8988T (cell line): ENCODE data around the gene A1BG.
"Not testable (repeated sequence)": the region's sequence is repeated elsewhere in the genome, so short reads cannot be mapped to it uniquely, and the experiment has no call there.

Source experiments
- DNase-seq: peaks from one replicate; pipeline ENCODE4 v3.0.0; 2011

A1BG gene

DNA sequence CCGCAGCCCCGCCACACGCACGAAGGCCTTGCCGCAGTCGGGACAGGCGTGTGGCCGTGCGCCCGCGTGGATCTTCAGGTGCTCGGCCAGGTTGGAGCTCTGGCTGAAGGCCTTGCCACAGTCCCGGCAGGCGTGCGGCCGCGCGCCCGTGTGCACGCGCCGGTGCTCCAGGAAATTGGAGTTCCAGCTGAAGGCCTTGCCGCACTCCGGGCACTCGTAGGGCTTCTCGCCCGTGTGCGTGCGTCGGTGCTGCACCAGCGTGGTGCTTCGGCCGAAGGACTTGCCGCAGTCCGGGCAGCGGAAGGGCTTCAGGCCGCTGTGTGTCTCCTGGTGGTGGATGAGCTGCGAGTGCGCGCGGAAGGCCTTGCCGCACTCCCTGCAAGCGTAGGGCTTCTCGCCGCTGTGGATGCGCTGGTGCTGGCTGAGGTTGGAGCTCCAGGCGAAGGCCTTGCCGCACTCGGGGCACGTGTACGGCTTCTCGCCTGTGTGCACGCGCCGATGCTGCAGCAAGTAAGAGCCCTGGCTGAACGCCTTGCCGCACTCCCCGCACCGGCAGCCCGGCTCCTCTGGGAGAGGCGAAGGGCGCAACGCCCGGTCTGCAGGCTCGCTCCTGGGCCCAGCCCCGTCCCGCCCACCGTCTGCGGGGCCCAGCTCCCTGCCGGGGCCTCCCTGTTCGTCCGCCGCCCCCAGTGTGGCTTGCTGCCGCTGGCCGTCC lies 3.6 kb upstream of the A1BG start:
- DNase-seq, result no peak

DNA sequence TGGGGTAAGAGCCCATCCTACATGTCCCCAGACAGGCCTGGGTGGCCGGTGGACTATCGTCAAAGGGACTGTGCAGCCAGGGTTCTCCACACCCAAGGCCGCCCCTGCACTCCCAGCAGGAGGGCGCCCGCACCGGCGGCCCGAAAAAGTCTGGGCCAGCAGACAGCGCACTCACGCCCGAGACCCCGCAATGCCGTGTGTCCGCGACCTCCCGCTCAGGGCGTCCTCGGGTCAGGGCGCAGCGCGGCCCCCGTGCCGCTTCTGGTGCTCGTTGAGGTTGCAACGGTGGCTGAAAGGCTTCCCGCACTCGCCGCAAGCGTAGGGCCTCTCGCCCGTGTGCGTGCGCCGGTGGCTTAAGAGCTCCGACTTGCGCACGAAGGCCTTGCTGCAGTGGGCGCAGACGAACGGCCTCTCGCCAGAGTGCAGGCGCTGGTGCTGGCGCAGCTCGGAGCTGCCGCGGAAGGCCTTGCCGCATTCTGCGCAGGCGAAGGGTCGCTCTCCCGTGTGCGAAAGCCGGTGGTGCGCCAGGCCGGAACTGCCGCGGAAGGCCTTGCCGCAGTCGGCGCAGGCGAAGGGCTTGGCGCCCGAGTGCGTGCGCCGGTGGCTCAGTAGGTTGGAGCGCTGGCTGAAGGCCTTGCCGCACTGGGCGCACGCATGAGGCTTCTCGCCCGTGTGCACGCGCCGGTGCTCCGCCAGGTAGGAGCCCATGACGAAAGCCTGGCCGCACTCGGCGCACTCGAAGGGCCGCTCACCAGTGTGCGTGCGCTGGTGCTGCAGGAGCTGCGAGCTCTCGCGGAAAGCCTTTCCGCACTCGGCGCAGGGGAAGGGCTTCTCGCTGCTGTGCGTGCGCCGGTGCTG lies 2.8 kb upstream of the A1BG start:
- DNase-seq, result no peak

DNA sequence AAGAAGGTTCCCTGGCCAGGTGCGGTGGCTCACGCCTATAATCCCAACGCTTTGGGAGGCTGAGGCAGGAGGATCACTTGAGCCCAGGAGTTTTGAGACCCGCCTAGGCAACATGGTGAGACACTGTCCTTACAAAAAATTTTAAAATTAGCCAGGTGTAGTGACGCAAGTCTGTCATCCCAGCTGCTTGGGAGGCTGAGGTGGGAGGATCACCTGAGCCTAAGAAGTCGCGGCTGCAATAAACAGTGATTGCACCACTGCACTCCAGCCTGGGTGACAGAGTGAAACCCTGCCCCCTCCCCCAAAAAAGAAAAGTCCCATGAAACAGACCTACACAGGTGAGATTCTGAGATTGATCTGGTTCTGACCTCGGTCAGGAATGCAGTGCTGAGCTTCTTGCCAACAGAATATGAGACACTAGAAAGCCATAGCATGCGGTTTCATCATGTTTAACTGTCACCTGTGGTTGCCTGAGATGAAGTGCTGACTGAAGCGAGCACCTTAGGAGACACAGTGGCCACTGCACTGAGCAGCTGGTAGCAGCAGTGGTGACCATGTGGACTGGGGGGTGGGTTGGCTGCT lies 2.0 kb upstream of the A1BG start:
- no peak for DNase-seq

DNA sequence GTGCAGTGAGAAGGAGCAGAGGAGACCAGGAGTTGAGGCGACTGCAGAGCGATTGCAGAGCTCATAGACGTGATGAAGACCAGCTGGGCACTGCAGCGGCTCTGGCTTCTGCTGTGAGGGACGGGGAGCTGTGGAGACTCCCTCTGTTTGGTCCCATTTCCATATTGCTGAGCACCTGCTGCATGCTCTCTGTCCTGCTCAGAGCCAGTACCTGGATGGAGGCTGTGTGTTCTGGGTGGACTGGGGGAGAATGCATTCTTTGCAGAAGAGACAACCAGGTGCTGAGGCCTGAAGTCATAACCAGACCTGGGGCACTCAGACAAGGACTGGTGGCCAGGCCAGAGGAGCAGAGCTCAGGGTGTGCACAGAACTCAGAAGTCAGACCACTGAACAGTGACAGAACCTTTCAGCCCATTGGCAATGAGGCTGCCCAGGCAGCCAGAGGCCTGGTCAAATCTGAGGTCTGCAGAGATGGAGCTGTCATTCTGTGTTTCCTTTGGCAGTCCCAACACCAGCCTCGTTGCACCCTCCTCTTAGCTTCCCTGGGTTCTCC lies 1.3 kb upstream of the A1BG start:
- no peak for DNase-seq

DNA sequence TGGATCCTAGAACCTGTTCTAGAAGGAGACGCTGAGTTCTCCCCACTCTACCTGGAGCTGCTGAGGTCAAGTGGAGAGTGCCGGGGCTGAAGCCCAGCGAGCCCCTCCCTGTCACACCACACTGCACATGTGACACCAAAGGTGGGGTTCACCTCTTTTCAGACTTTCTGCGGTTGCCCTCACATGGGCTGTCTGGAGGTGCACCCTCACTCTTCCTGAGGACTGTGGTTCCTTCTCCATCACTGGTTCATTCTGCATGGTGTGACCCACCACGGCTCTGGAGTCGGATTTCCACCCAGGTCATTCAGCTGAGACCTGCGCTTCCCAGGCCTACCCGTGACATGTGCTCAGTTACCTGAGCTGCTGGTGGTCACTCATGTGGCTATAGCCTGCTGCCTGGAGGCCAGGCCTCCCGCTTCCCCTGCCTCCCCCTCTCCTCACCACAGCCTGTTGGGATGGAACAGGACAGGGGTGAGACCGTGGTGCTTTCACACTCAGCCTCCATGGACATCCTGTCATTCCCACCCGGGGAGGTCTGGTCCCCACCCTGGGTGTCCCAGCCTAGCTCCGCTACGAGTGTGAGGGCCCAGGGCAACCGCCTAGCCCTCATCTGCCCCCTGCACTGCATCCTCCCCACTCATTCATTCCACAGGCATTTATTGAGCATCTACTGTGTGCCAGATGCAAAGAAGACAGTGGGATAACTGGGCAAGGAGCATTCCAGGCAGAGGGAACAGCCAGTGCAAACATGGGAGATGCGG lies 605 bp upstream of the A1BG start:
- no peak for DNase-seq

DNA sequence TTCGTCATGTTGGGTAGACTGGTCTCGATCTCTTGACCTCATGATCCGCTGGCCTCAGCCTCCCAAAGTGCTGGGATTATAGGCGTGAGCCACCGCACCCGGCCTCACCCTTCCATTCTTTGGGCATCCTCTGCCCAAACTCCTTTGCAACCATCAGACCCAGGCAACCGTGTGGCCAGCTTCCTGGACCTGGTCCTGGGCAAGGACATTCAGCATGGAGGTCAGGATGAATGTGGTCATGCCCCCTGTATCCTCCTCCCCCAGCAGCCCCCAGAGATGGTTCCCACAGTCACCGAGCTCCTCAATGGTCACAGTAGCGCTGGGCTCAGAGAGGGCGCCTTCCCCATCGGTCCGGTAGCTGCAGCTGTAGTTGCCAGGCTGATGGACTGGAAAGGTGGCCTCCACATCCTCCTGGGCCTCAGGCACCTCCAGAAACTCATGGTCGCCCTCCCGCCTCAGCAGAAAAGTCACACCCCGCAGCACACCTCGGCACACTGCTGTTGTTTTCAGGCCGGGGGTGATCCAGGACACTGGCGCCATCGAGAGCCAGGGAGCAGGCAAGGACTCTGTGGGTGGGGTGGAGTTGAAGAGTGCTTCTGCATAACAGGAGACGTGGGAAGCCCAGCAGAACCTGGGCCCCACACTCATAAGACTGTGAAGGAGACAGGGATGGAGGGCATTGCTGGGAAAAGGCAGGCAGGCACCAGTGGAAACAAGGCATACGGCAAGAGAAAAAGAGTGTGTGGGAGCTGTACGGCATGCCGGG lies 1.1 kb downstream of the A1BG start:
- DNase-seq, result no peak

DNA sequence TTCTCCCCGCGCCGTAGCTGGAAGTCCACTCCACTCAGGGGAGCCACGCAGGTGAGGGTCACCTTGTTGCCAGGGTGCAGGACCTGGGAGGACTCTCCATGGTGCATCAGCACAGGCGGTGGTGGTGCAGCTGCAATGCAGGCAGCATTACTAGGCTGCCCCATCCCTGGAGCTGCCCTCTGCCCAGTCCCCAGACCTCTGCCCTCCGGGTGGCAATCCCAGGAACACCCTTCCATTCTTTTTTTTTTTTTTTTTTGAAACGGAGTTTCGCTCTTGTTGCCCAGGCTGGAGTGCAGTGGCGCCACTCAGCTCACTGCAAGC lies 1.8 kb downstream of the A1BG start:
- no peak for DNase-seq

DNA sequence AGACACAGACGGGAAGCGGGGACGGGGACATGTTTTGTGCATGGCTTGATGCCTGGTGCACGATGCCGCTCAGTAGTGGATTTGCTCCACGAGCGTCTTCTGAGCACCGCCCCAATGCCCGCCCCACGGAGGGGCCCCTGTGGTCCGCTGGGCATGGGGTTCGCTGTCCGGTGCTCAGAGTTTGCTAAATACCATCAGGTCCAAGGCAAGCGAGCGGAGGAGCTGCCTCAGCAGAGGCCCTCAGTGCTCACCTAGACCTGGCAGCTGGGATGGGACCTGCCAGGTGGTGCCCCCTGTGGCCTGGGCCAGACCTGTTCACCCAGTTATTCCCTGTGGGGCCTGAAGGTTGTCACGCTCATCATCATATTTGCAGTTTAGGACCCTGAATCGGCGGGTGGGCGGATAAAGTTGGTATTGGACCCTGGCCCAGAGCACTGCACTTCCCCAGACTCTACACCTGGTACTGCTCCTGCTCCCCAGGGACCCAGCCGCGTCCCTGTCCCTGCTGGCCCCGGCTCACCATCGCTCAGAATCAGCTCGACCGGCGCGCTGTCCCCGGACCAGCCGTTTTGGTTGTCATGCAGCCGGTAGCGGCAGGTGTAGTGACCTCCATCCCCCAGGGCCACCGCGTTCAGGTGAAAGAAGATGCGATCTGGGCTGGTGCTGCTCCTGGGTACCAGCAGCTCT lies 2.3 kb downstream of the A1BG start:
- no peak for DNase-seq

DNA sequence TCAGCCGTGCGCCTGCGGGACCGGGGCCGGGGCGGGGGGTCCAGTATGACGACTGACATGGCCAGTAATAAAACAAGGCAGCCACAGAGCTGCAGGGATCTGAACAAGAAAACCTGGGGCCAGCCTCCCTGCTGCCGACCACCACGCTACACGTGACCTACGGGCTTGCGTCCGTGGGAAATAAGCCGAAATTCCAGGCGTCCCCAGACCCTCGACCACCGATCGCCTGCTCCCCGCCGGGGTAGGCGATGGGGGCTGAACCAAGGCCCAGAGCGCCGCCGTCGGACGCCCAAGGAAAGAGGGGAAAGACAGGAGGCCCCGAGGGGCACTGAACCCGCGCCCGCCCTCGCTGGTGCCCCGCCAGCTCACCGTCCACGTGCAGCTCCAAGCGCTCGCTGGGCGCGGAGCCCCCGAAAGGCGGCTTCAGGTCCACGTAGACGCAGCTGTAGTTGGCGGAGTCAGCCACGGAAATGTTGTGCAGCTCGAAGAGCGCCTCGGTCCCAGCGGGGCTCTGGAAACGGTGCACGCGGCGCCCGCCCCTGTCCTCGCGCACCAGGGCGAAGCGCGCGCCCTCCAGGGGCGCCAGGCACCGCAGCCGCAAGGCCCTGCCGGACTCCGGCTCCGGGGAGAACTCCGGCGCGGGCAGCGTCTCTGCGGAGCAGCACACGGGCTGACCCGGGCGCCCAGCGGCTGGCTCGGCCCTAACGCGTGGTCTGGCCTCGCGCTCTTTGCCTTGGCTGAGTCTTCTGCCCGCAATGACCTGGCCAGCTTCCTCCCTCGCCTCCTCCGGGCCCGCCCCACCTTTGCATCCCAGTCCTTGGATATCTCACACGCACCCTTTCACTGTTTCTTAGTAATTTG lies 3.1 kb downstream of the A1BG start:
- no peak for DNase-seq

DNA sequence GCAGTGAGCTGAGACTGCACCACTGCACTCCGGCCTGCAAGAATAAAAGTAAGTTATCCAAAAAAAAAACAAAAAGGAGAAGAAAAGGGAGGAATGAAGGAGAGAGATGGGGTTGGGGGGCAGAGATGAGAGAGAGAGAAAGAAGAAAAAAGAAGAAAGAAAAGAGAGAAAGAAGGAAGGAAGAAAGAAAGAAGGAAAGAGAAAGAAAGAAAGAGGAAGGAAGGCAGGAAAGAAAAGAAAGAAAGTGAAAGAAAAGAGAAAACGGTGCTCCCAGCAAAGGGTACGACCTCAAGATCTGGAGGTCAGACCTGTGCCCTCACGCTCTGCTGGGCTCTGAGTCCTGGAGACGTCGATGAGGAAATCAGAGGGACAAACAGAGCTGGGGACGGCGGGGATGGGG lies 3.7 kb downstream of the A1BG start:
- DNase-seq, result no peak

DNA sequence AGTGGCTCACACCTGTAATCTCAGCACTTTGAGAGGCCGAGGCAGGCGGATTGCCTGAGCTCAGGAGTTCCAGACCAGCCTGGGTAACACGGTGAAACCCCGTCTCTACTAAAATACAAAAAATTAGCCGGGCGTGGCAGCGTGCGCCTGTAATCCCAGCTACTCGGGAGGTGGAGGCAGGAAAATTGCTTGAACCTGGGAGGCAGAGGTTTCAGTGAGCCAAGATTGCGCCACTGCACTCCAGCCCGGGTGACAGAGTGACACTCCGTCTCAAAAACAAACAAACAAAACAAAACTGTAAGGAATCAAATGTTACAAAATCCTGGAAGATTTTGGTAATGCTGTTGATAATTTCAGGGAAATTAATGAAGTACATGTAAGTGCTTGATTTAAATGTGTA lies 5.2 kb downstream of the A1BG start:
- not testable (repeated sequence) for DNase-seq

DNA sequence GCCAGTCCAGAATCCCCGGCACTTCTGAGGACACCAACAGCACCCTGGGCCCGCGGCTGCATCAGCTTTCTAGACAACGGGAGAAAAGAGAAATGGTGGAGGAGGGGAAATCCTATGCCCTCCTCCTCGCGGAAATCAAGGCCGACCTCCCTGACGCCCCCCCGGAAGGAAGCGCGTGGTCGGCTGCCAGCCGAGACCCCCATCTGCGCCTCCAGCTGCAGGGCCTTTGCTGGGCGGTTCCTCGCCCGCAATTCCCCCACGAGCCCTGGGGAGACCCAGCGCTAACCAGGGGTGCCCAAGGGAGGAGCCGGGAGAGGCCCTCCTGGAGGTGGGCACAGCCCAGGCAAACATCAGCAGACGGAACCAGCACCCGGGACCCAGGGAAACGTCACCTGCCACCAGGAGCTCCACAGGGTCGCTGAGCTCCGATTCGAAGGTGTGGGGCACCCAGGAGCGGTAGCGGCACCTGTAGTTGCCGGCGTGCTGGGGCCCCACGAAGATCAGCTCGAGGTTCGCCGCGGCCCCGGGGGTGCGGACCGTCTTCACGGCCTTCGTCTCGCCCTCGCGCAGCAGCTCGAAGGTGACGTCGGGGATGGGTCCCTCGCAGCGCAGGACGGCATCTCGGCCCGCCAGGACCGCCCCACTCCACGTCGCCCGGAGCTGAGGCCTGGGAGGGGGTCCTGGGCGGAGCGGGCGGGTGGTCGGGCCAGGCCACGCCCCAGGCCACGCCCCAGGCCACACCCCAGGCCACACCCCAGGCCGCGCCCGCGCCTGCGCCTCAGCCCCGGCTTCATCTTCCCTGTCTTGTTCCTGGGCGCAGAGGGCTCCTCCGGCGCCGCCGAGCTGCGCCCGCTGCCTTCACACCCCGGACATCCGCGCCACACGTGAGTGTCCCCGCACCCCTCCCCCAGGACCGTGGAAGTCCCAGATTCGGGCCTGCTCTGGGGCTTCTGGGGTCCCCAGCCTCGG lies 6.0 kb downstream of the A1BG start:
- DNase-seq, result no peak

DNA sequence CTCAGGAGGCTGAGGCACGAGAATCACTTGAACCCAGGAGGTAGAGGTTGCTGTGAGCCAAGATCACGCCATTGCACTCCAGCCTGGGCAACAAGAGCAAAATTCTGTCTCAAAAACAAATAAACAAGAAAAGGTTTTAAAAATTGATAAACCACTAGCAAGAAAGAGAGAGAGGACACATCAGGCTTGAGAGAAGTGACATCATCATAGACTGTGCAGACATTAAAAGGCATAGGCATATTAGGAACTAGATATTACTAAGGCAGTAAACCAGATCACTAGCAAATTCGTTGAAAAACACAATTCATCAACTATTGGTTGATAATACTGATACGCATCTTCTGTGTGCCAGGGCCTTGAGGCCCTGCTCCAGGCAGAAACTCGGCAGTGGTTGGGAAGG lies 7.7 kb downstream of the A1BG start:
- DNase-seq, result no peak

DNA sequence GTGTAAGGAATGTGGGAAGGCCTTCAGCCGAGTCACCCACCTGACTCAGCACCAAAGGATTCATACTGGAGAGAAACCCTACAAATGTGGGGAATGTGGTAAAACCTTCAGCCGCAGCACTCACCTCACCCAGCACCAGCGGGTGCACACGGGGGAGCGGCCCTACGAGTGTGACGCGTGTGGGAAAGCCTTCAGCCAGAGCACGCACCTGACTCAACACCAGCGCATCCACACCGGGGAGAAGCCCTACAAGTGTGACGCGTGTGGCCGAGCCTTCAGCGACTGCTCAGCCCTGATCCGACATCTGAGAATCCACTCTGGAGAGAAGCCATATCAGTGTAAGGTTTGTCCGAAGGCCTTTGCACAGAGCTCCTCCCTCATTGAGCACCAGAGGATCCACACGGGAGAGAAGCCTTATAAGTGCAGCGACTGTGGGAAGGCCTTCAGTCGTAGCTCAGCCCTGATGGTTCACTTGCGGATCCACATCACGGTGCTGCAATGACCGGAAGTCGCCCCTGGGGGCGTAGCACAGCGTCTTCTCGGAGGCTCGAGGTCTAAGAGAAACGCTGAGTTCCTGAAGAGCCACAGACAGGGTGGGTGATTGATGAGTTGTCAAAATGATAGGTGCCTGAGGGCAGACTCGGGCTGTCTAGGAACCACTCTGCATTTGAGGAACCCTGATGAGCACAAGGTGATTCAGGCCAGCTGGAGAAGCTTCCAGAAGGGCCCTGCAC lies 14.3 kb downstream of the A1BG start:
- DNase-seq, result no peak

DNA sequence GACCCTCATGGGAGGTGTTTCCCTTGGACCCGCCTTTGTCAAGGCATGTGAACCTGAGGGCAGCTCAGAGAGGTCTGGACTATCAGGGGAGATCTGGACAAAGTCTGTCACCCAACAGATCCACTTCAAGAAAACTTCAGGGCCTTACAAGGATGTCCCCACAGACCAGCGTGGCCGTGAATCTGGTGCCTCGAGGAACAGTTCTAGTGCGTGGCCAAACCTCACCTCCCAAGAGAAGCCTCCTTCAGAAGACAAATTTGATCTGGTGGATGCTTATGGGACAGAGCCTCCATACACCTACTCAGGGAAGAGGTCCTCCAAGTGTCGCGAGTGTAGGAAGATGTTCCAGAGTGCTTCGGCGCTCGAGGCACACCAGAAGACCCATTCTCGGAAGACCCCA lies 15.0 kb downstream of the A1BG start:
- no peak for DNase-seq

DNA sequence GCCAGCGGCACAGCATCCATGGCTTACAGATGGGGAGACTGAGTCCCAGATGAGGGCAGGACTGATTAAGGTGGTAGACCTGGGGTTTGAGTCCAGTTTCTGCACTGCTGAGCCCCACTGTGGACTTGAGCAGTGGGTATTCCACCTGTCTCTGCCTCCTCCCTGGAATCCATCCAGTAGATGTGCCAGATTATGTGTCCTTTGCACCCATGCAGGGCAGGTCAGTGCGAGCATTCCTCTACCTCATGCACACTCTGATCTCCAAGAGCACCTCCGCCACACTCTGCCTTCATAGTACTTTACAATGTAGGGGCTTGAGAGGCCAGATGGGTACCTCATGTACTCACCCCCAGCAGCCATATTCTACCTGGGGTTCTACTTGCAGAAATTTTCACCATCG lies 16.5 kb downstream of the A1BG start:
- no peak for DNase-seq

DNA sequence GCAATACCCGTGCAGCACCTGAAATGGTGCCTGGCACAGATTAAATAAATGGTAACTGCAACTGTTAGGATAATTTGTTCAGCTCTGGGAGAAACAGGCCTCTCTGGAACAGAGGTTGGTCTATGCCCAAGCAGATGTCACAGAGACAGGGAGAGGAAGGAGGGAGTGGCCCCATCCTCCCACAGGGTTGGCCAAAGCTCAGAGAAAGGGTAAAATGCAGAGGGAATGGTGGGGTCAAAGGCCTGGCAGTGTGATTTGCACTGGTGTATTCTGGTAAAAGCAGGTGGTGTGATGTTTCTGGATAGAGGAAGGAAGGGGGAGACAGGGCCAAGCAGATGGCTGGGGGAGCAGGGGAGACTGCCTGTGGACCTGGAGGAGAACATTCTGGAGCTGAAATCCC lies 17.1 kb downstream of the A1BG start:
- no peak for DNase-seq

DNA sequence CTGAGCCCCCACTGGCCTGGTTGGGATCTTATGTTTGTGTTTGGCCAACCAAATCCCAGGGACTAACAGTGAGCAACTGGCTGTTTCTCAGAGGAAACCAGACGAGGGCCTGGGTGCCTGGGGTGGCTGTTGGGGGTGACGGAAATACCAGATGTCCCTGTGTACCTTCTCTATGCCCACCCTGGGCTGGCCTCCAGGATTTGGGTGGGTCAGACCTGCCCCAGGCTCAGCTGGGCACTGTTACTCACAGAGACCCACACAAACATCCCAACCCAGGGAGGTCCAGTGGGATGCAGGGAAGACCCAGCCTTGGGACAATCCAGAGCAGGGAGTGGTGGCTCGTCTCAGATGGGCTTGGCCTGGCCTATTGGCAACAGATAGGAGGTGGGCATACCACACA lies 17.7 kb downstream of the A1BG start:
- no peak for DNase-seq

DNA sequence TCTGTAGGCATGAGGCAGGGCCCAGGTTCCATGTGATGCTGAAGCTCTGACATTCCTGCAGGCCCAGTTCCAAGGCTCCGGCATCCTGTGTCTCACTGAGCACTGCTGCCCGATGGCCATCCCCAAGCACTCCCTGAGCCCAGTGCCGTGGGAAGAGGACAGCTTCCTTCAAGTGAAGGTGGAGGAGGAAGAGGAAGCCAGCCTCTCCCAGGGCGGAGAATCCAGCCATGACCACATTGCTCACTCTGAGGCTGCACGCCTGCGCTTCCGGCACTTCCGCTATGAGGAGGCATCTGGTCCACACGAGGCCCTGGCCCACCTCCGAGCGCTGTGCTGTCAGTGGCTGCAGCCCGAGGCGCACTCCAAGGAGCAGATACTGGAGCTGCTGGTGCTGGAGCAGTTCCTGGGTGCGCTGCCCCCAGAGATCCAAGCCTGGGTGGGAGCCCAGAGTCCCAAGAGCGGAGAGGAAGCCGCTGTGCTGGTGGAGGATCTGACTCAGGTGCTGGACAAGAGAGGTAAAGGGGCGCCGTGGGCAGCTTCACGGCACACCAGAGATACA lies 18.5 kb downstream of the A1BG start:
- DNase-seq, result no peak
